ENCODE data around the gene RAVER2. TPM values are rescaled to one million over a fixed set of nuclear protein-coding genes. Genes with fewer than 3 reads are reported as not detected.

The RAVER2 gene
- total and polyA plus RNA-seq, 2 experiments from 2014 or later = 7.8 to 24.6 TPM

DNA sequence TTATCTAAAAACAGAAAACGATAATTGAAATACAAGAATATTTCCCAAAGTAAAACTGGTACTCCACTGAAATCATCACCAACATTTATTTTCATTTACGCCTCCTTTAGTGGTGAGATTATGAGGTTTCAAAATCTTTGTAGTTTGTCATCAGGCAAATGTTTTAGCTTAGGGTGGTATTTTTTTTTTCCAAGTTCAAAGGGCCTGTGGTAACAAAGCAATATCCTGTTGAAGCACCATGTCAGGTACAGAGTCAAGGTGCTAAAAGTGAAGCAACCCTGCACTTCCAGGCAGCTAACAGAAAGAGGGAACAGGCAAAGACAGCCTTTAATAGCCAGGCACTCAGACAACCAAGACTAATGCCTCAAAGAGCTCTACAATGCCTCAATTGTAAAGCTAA, 132.3 kb downstream of the RAVER2 start (continued):
- TF ChIP-seq EZH2 (IDR thresholded peaks at IDR 0.05; ENCODE audit: low read depth, unreplicated experiment) = no peak

GRCh38 chr1:64877598-64877997, 132.7 kb downstream of the RAVER2 start:
- Mint-ChIP-seq H3K36me3 (ENCODE audit: low read depth) (no peaks in the 10 kb centered on the region), H3K4me3 (no peak overlapping the region), H3K4me1 (peaks cover 16% of the 10 kb centered on the region), H3K27me3 (ENCODE audit: insufficient read depth, low read depth, poor library complexity) (peaks cover 2% of the 10 kb centered on the region), H3K9me3 (no peaks in the 10 kb centered on the region), H3K27ac (no peak overlapping the region)
- Histone ChIP-seq H3K27me3 (ENCODE audit: insufficient read depth) (no peaks in the 10 kb centered on the region), H3K4me3 (no peak overlapping the region), H3K79me2 (replicated peaks; ENCODE audit: insufficient read depth) (no peaks in the 10 kb centered on the region), H3K36me3 (ENCODE audit: insufficient read depth) (no peaks in the 10 kb centered on the region), H3K9me2 (ENCODE audit: insufficient read depth) (no peaks in the 10 kb centered on the region), H2AFZ (no peak overlapping the region), H3K4me1 (ENCODE audit: insufficient read depth) (peaks cover 9% of the 10 kb centered on the region), H4K20me1 (replicated peaks; ENCODE audit: insufficient read depth) (peaks cover 5% of the 10 kb centered on the region; the same call in 1 of the 2 replicates), H3K4me2 (no peak overlapping the region), H3K27ac (ENCODE audit: low read depth) (0 out of 2 replicates have a peak overlapping the region, but pooled peaks have one; percentile 67), H3F3A (replicated peaks; ENCODE audit: low read depth) (no peaks in the 10 kb centered on the region)
- no peak for TF ChIP-seq NANOG (IDR thresholded peaks at IDR 0.05; ENCODE audit: borderline replicate concordance)
- TF ChIP-seq STAT1 (IDR thresholded peaks at IDR 0.05; ENCODE audit: unreplicated experiment) = no peak
- TF ChIP-seq EZH2 (IDR thresholded peaks at IDR 0.05; ENCODE audit: low read depth, unreplicated experiment) = no peak
- TF ChIP-seq REST (IDR thresholded peaks at IDR 0.05; ENCODE audit: unreplicated experiment) = no peak
- TF ChIP-seq JUNB (IDR thresholded peaks at IDR 0.05; ENCODE audit: unreplicated experiment) = no peak
- no peak for TF ChIP-seq CREB1 (CRISPR knock-in tag; IDR thresholded peaks at IDR 0.05; ENCODE audit: low read depth)
- no peak for TF ChIP-seq CTCF (conservative IDR thresholded peaks at IDR 0.05; ENCODE audit: low read depth in 2 of 2)
- TF ChIP-seq ZNF114 (CRISPR knock-in tag; IDR thresholded peaks at IDR 0.05) = no peak
- DNase-seq (ENCODE audit: low spot score) = no peak
- peak; percentile 53; the same call in 2 of the 3 replicates for ATAC-seq

DNA sequence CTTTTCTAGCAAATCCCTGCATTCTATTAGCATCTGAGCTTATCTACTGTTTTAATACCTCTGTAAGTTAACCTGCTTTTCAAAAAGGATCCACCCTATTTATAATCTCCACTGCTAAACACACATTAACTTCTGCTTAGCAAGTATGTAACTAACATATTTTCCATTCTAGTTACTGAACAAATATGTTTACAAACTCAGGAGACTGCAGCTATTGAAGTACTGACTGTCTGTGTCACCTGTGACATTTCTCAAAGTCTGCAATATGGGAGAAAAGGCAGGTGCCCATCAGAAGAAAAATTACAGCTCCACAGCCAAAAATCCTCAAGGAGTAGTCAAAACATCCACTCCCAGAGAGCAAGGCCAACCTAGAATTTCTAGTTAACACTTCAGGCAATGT, 133.2 kb downstream of the RAVER2 start:
- no peaks in the 10 kb centered on the region for H3K9me3 Mint-ChIP-seq
- ATAC-seq (no peak), DNase-seq (ENCODE audit: low spot score) (no peak)
- Histone ChIP-seq H3K27me3 (ENCODE audit: insufficient read depth) (no peaks in the 10 kb centered on the region), H3K36me3 (ENCODE audit: insufficient read depth) (no peaks in the 10 kb centered on the region), H4K20me1 (replicated peaks; ENCODE audit: insufficient read depth) (peaks cover 5% of the 10 kb centered on the region; the same call in 1 of the 2 replicates), H3K9me2 (ENCODE audit: insufficient read depth) (no peaks in the 10 kb centered on the region), H3K27ac (ENCODE audit: low read depth) (peak overlapping the region; percentile 67; the same call in 1 of the 2 replicates), H3K4me1 (ENCODE audit: insufficient read depth) (peaks cover 9% of the 10 kb centered on the region), H3K79me2 (replicated peaks; ENCODE audit: insufficient read depth) (no peaks in the 10 kb centered on the region), H3K4me3 (no peak overlapping the region), H3F3A (replicated peaks; ENCODE audit: low read depth) (no peaks in the 10 kb centered on the region), H3K4me2 (no peak overlapping the region), H2AFZ (no peak overlapping the region)
- H3K27ac Mint-ChIP-seq = no peak overlapping the region
- no peak overlapping the region for H3K4me3 Mint-ChIP-seq
- H3K27me3 Mint-ChIP-seq (ENCODE audit: insufficient read depth, low read depth, poor library complexity) = peaks cover 2% of the 10 kb centered on the region
- H3K36me3 Mint-ChIP-seq (ENCODE audit: low read depth) = no peaks in the 10 kb centered on the region
- H3K4me1 Mint-ChIP-seq = peaks cover 16% of the 10 kb centered on the region
- TF ChIP-seq CREB1 (CRISPR knock-in tag; IDR thresholded peaks at IDR 0.05; ENCODE audit: low read depth) (no peak), ZNF331 (CRISPR knock-in tag; IDR thresholded peaks at IDR 0.05; ENCODE audit: low read depth) (no peak), STAT1 (IDR thresholded peaks at IDR 0.05; ENCODE audit: unreplicated experiment) (no peak)
- TF ChIP-seq, protein P1, sequence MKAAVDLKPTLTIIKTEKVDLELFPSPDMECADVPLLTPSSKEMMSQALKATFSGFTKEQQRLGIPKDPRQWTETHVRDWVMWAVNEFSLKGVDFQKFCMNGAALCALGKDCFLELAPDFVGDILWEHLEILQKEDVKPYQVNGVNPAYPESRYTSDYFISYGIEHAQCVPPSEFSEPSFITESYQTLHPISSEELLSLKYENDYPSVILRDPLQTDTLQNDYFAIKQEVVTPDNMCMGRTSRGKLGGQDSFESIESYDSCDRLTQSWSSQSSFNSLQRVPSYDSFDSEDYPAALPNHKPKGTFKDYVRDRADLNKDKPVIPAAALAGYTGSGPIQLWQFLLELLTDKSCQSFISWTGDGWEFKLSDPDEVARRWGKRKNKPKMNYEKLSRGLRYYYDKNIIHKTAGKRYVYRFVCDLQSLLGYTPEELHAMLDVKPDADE (IDR thresholded peaks at IDR 0.05) = no peak

Data from GM23338 (cell line).